Cardiac muscle cell (in vitro differentiated cells and primary cell): ENCODE data around the gene IQCN. TPM values are rescaled to one million over a fixed set of nuclear protein-coding genes. Genes with fewer than 3 reads are reported as not detected.

ENCODE experiments used
- DNase-seq, 2 donors: peaks; one replicate each; pipeline versions ENCODE4 v3.0.0 to v3.0.0-alpha.2; 2010 to 2017; ENCODE audit warnings: low read depth in 1 of 2, low spot score in 1 of 2
- H3K27ac ChIP-seq: fragments of 200-600 bp; sonication (generic); 2 replicates; pipeline ENCODE4 v1.5.1; 2016
- H3K27me3 ChIP-seq: fragments of 200-600 bp; sonication (generic); 2 replicates; pipeline ENCODE4 v1.6.0; 2016; ENCODE audit warnings: control low read depth
- H3K36me3 ChIP-seq: fragments of 200-600 bp; sonication (generic); 2 replicates; pipeline ENCODE4 v1.5.1; 2016; ENCODE audit warnings: control low read depth
- H3K4me1 ChIP-seq: fragments of 200-600 bp; sonication (generic); 2 replicates; pipeline ENCODE4 v1.8.1; 2017; ENCODE audit warnings: low read depth, mild to moderate bottlenecking, mixed run types
- H3K4me3 ChIP-seq: fragments of 200-600 bp; sonication (generic); 2 replicates; pipeline ENCODE4 v1.5.1; 2016; ENCODE audit warnings: mild to moderate bottlenecking
- H3K9me3 ChIP-seq: fragments of 200-600 bp; sonication (generic); 2 replicates; pipeline ENCODE4 v1.5.1; 2017; ENCODE audit warnings: low read depth, mild to moderate bottlenecking, control low read depth
- polyA plus RNA-seq: library from polyadenylated mRNA; unstranded; fragments of >200 nt; fragmentation: Nextera tagmentation; extraction: Ambion mirVana; gene quantifications from 2 replicates; pipeline ENCODE4 v1.2.1, GENCODE V29; 2016
- total RNA-seq: library from RNA; depleted of rRNA; stranded (reverse); fragments of >200 nt; gene quantifications from 2 replicates; pipeline ENCODE4 v1.2.3, GENCODE V29; 2016
- TF ChIP-seq, protein P1 (sequence below): IDR thresholded peaks from 2 replicates; pipeline ENCODE4 v1.5.1; 2012; ENCODE audit warnings: low read depth, mild to moderate bottlenecking, low read length

Gene IQCN
- total and polyA plus RNA-seq, 2 experiments from 2014 or later = 0.38 to 3.2 TPM

DNA sequence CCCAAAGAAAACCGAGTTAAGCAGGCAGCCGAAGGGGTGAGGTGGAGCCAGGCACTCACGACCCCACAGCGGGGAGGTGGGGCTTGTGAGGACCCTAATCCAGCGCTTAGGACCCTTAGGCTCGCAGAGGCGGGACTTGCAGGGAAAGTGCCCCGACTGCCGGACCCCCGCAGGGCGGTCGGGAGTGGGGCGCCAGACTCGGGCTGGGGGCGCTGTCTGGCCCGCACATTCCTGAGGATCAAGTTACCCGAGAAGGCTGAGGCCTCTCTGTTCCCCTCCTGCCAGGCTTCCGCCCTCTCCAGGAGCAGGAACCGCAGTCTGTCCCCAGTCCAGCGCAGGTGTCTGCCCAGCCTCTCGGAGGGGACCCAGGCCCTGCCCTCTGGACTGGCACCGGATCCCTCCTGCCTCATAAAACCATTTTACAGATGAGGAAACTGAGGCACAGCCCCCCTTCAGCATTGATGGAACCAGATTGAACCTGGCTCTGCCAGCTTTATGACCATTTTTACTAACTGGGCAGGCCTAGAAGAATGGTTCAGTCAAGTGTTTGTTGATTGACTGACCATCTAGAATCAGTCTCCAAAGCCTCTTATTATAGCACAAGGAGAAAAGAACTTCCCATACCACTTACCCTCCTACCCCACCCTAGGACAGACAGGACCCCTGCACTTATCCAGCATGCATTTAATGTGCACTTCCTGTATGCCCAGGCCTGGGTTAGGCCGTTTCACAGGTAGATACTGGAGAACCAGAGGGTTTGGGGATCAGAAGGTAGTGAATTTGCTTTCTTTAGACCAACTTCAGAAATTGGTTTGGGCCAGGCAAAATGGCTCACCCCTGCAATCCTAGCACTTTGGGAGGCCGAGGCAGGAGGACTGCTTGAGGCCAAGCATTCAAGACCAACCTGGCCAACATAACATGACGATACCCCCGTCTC, 13.9 kb upstream of the IQCN start:
- no peaks in the 10 kb centered on the region for H3K36me3 ChIP-seq
- TF ChIP-seq, protein P1, sequence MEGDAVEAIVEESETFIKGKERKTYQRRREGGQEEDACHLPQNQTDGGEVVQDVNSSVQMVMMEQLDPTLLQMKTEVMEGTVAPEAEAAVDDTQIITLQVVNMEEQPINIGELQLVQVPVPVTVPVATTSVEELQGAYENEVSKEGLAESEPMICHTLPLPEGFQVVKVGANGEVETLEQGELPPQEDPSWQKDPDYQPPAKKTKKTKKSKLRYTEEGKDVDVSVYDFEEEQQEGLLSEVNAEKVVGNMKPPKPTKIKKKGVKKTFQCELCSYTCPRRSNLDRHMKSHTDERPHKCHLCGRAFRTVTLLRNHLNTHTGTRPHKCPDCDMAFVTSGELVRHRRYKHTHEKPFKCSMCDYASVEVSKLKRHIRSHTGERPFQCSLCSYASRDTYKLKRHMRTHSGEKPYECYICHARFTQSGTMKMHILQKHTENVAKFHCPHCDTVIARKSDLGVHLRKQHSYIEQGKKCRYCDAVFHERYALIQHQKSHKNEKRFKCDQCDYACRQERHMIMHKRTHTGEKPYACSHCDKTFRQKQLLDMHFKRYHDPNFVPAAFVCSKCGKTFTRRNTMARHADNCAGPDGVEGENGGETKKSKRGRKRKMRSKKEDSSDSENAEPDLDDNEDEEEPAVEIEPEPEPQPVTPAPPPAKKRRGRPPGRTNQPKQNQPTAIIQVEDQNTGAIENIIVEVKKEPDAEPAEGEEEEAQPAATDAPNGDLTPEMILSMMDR = no peak
- peak overlapping the region; percentile 62 for H3K27ac ChIP-seq
- H3K9me3 ChIP-seq = no peaks in the 10 kb centered on the region
- no peak overlapping the region for H3K4me3 ChIP-seq
- peaks cover 19% of the 10 kb centered on the region for H3K4me1 ChIP-seq
- H3K27me3 ChIP-seq = no peaks in the 10 kb centered on the region
- peak in 1 of 2 donors; percentile 60 for DNase-seq

GRCh38 chr19:18286973-18287635, 12.9 kb upstream of the IQCN start:
- Histone ChIP-seq H3K36me3 (no peaks in the 10 kb centered on the region), H3K4me3 (no peak overlapping the region), H3K9me3 (no peaks in the 10 kb centered on the region), H3K27me3 (no peaks in the 10 kb centered on the region), H3K27ac (peak overlapping the region; percentile 62), H3K4me1 (peaks cover 26% of the 10 kb centered on the region)
- no peak for DNase-seq
- TF ChIP-seq, protein P1 = no peak

DNA sequence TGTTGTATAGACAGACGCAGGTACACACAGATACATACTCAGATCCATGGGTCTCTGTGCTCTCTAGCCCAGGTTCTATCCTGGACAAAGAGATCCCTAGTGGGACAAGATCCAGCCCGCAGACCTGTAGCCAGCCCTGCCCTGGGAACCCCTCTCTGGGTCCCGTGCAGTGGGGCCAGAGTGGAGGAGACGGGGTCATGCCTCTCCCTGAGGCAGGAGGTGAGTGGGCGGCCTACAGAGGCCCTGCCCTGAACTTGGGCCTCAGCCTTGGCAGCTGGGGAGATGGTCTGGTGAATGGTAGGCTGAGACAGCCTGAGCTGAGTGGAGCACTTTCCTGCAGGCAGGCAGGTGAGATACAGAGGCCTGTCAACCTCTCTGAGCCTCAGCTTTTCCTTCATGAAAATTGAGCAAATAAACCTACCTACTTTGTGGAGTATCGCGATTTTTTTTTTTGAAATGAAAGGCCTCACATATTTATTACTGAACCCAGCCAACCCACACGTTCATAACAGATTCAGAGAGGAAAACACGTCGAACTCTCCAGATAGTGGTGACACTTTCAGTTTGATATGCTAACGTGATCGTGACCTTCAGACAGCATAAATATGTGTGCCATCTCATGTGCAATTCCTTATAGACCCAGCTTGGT, 10.6 kb upstream of the IQCN start:
- Histone ChIP-seq H3K4me1 (peaks cover 23% of the 10 kb centered on the region), H3K27me3 (no peaks in the 10 kb centered on the region), H3K9me3 (no peaks in the 10 kb centered on the region), H3K27ac (peak overlapping the region; percentile 72), H3K36me3 (no peaks in the 10 kb centered on the region), H3K4me3 (no peak overlapping the region)
- DNase-seq = no peak
- TF ChIP-seq, protein P1 = no peak

DNA sequence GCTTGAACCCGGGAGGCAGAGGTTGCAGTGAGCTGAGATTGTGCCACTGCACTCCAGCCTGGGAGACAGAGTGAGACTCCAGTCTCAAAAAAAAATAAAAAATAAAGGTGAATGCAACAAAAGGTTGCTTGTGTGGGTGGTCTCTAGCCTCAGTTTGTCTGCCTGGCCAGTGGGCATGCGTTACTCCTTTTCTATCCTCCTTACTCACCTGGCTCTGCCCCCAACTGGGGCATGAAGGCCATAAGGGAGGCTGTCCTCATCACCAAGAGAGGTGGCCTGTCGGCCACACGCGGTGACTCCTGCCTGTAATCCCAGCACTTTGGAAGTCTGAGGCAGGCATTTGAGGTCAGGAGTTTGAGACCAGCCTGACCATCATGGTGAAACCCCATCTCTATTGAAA, 9.1 kb upstream of the IQCN start:
- no peak overlapping the region for H3K4me3 ChIP-seq
- DNase-seq = no peak
- peak overlapping the region; percentile 100 for H3K27ac ChIP-seq
- peaks cover 22% of the 10 kb centered on the region for H3K4me1 ChIP-seq
- H3K36me3 ChIP-seq = peaks cover 6% of the 10 kb centered on the region
- no peaks in the 10 kb centered on the region for H3K27me3 ChIP-seq
- TF ChIP-seq, protein P1 = no peak
- no peaks in the 10 kb centered on the region for H3K9me3 ChIP-seq

GRCh38 chr19:18282788-18283141, 8.5 kb upstream of the IQCN start:
- TF ChIP-seq, protein P1 = no peak
- H3K27me3 ChIP-seq = no peaks in the 10 kb centered on the region
- H3K4me3 ChIP-seq = peak overlapping the region; percentile 43
- H3K36me3 ChIP-seq = peaks cover 10% of the 10 kb centered on the region
- no peak for DNase-seq
- peak overlapping the region; percentile 100 for H3K27ac ChIP-seq
- H3K4me1 ChIP-seq = peaks cover 16% of the 10 kb centered on the region
- H3K9me3 ChIP-seq = no peaks in the 10 kb centered on the region
